Right lobe of liver (tissue), 6 donors: ENCODE results near the gene LTA. TPM values are rescaled to one million over a fixed set of nuclear protein-coding genes. Genes with fewer than 3 reads are reported as not detected.

ENCODE experiments used
- ATAC-seq, 4 donors: fragments of 200-7000 bp; cut with Tn5 transposase; one replicate each; pipeline ENCODE4 v1.9.1; 2020; ENCODE audit warnings: mild to moderate bottlenecking in 4 of 4, moderate library complexity in 4 of 4
- DNase-seq, 3 donors: peaks; one replicate each; pipeline ENCODE4 v3.0.0-alpha.2; 2020
- H3K27ac ChIP-seq, 3 donors: fragments of 200-600 bp; one replicate each; pipeline ENCODE4 v1.8.0; 2022
- H3K27me3 ChIP-seq, 2 donors: fragments of 200-600 bp; one replicate each; pipeline ENCODE4 v1.8.0; 2022
- H3K36me3 ChIP-seq, 4 donors: fragments of 200-600 bp; sonication (generic) in 1 of 4; one replicate each; pipeline versions ENCODE4 v1.5.1 to v1.8.0; 2017 to 2022; ENCODE audit warnings: control low read depth in 1 of 4
- H3K4me1 ChIP-seq, 4 donors: fragments of 200-600 bp; sonication (generic) in 1 of 4; one replicate each; pipeline versions ENCODE4 v1.5.1 to v1.8.0; 2017 to 2022; ENCODE audit warnings: control low read depth in 1 of 4
- H3K4me3 ChIP-seq, 3 donors: fragments of 200-600 bp; one replicate each; pipeline ENCODE4 v1.8.0; 2022
- H3K9me3 ChIP-seq, 4 donors: fragments of 200-600 bp; sonication (generic) in 1 of 4; one replicate each; pipeline versions ENCODE4 v1.5.1 to v1.8.0; 2017 to 2022; ENCODE audit warnings: control low read depth in 1 of 4
- CTCF ChIP-seq, 4 donors: fragments of 200-600 bp in 3 of 4; fragments of 450-650 bp in 1 of 4; IDR thresholded peaks; one replicate each; pipeline versions ENCODE4 v1.5.1 to v1.8.0; 2016 to 2022; ENCODE audit warnings: antibody characterized with exemption in 4 of 4, mild to moderate bottlenecking in 2 of 4
- POLR2A ChIP-seq: fragments of 450-650 bp; IDR thresholded peaks from one replicate; pipeline ENCODE4 v1.6.1; 2017; ENCODE audit warnings: antibody characterized with exemption, mild to moderate bottlenecking
- WGBS: methylation state at CpG from one replicate; pipeline ENCODE4 v1.1.6; 2018; ENCODE audit warnings: low coverage, low lambda C conversion rate; ENCODE audit not compliant: insufficient coverage; ENCODE audit errors: missing lambda C conversion rate; 5-methylcytosine and 5-hydroxymethylcytosine counted together
- intact Hi-C, 2 donors: fragments of 100-400 bp; cut with DNase I; formaldehyde crosslinking; loops; one replicate each; pipeline versions ENCODE4 v1.11.2 to v1.14.1; 2022
- total RNA-seq, 6 experiments: library from RNA; depleted of rRNA in 2 of 6; stranded (reverse); fragments of >200 nt in 2 of 6; fragmentation: NEBNext Ultra II Directional in 3 of 6; extraction: Animal tissue kit (Norgen Biotek cat#: 25700) in 3 of 6; gene quantifications; one replicate each; pipeline versions ENCODE4 v1.1.0 to v1.2.4, GENCODE V29; 2016 to 2023
- donor health status: DM: no; HTN: yes; CAD: no.
- donor health status: DM: no; HTN: no; CAD: no.
- donor health status: DM: no; HTN: no; CAD: no.
- donor health status: DM: no; HTN: yes; CAD: no.
- donor health status: DM: no; HTN: yes; CAD: no.

LTA gene
- total RNA-seq, 6 experiments from 2014 or later: 0.20 TPM; not detected in 5

GRCh38 chr6:31534521-31535040 is 37.5 kb upstream of the LTA start:
- no peak overlapping the region for H3K4me3 ChIP-seq
- intact Hi-C loops: no loop called here
- peaks cover 0 to 12% (median 4%) of the 10 kb centered on the region in 4 donors for H3K4me1 ChIP-seq
- no peak overlapping the region for H3K27ac ChIP-seq
- H3K9me3 ChIP-seq: no peaks in the 10 kb centered on the region
- DNase-seq (no peak), ATAC-seq (no peak)
- TF ChIP-seq CTCF (IDR thresholded peaks at IDR 0.05) (no peak), POLR2A (no peak)
- no peaks in the 10 kb centered on the region for H3K27me3 ChIP-seq
- 89% methylated on average over 19 of the region's 24 CpGs for WGBS
- peaks cover 12 to 98% (median 52%) of the 10 kb centered on the region in 4 donors for H3K36me3 ChIP-seq

- intact Hi-C loops: no loop called here
- WGBS: 11% methylated on average over 2 of the region's 2 CpGs
- Histone ChIP-seq H3K36me3 (peaks cover 12 to 94% (median 48%) of the 10 kb centered on the region in 4 donors), H3K27ac (no peak overlapping the region), H3K4me3 (no peak overlapping the region), H3K4me1 (peaks cover 0 to 23% (median 11%) of the 10 kb centered on the region in 4 donors), H3K9me3 (no peaks in the 10 kb centered on the region), H3K27me3 (no peaks in the 10 kb centered on the region)
- TF ChIP-seq CTCF (IDR thresholded peaks at IDR 0.05): no peak
- TF ChIP-seq POLR2A: no peak
- ATAC-seq (no peak), DNase-seq (no peak)
These were observed 36.4 kb upstream of the LTA start for GRCh38 chr6:31535538-31536324.

- Histone ChIP-seq H3K4me1 (peaks cover 0 to 29% (median 13%) of the 10 kb centered on the region in 4 donors), H3K4me3 (no peak overlapping the region), H3K36me3 (peaks cover 11 to 64% (median 32%) of the 10 kb centered on the region in 4 donors), H3K27me3 (no peaks in the 10 kb centered on the region), H3K27ac (peak overlapping the region in 1 of 3 donors; percentile 16), H3K9me3 (no peaks in the 10 kb centered on the region)
- intact Hi-C loops: no loop called here
- ATAC-seq (peak in 3 of 4 donors; percentile 19 to 39 (median 23)), DNase-seq (peak in 2 of 3 donors; percentile 68 to 72)
- WGBS: 41% methylated on average over 3 of the region's 6 CpGs
- TF ChIP-seq CTCF (IDR thresholded peaks at IDR 0.05) (no peak), POLR2A (no peak)
These were observed 33.2 kb upstream of the LTA start for GRCh38 chr6:31538805-31539400.

GRCh38 chr6:31540640-31541039 is 31.4 kb upstream of the LTA start:
- TF ChIP-seq POLR2A (no peak), CTCF (IDR thresholded peaks at IDR 0.05) (no peak)
- Histone ChIP-seq H3K4me3 (peak overlapping the region; percentile 56 to 78 (median 78)), H3K4me1 (peaks cover 0 to 29% (median 13%) of the 10 kb centered on the region in 4 donors), H3K27ac (peak overlapping the region; percentile 88 to 98 (median 97)), H3K36me3 (peaks cover 4 to 46% (median 19%) of the 10 kb centered on the region in 4 donors), H3K9me3 (no peaks in the 10 kb centered on the region), H3K27me3 (no peaks in the 10 kb centered on the region)
- intact Hi-C loops: no loop called here
- 13% methylated on average over 4 of the region's 4 CpGs for WGBS
- no peak for DNase-seq
- ATAC-seq: no peak
